Measurements from ENCODE around the gene ARID3A.

GRCh38 chr19:929203-929890 is 3.5 kb downstream of the ARID3A start:
- TF ChIP-seq, protein P1, sequence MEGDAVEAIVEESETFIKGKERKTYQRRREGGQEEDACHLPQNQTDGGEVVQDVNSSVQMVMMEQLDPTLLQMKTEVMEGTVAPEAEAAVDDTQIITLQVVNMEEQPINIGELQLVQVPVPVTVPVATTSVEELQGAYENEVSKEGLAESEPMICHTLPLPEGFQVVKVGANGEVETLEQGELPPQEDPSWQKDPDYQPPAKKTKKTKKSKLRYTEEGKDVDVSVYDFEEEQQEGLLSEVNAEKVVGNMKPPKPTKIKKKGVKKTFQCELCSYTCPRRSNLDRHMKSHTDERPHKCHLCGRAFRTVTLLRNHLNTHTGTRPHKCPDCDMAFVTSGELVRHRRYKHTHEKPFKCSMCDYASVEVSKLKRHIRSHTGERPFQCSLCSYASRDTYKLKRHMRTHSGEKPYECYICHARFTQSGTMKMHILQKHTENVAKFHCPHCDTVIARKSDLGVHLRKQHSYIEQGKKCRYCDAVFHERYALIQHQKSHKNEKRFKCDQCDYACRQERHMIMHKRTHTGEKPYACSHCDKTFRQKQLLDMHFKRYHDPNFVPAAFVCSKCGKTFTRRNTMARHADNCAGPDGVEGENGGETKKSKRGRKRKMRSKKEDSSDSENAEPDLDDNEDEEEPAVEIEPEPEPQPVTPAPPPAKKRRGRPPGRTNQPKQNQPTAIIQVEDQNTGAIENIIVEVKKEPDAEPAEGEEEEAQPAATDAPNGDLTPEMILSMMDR (IDR thresholded peaks at IDR 0.05): no peak
- TF ChIP-seq POLR2A (IDR thresholded peaks at IDR 0.05): no peak
